ENCODE data around the gene SNX30. TPM values are rescaled to one million over a fixed set of nuclear protein-coding genes. Genes with fewer than 3 reads are reported as not detected.
"Not testable (repeated sequence)": the region's sequence is repeated elsewhere in the genome, so short reads cannot be mapped to it uniquely, and the experiment has no call there.

Gene SNX30
- total RNA-seq, 2 donors from 2014 or later, result 6.3 to 38.7 TPM

DNA sequence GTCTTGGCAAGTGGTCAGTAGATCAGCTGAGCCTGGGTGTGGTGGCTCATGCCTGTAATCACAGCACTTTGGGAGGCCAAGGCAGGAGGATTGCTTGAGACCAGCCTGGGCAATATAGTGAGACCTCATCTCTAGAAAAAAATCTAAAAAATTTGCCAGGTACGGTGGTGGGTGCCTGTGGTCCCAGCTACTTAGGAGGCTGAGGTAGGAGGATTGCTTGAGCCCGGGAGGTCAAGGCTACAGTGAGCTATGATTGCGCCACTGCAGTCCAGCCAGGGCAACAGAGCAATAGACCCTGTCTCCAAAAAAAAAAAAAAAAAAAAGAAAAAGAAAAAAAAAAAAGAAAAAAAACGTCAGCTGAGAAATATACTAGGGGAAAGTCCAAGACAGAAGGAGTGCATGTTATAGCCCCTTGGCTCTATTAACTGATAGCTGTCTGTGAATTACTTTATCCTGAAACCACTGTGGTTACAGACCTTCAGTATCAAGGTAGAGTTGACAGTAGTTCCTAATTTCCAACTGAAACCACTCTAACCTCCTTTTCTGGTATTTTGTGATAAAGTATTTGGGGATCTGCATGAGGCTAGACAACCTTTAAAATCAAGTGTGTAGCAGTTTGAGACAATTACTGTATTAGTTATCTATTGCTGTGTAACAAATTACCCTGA is 30.3 kb upstream of the SNX30 start:
- Histone ChIP-seq H3K27me3 (replicated peaks; ENCODE audit: insufficient read depth) (no peaks in the 10 kb centered on the region), H3K4me3 (no peak overlapping the region), H3K36me3 (no peaks in the 10 kb centered on the region), H3K4me1 (replicated peaks) (no peaks in the 10 kb centered on the region), H3K9me3 (no peaks in the 10 kb centered on the region), H3K27ac (no peak overlapping the region)
- intact Hi-C loops (cut with DNase I), result no loop called here
- WGBS, result 86% methylated on average over 4 of the region's 4 CpGs
- no peak for TF ChIP-seq POLR2AphosphoS5 (IDR thresholded peaks at IDR 0.05)
- TF ChIP-seq, protein P1, sequence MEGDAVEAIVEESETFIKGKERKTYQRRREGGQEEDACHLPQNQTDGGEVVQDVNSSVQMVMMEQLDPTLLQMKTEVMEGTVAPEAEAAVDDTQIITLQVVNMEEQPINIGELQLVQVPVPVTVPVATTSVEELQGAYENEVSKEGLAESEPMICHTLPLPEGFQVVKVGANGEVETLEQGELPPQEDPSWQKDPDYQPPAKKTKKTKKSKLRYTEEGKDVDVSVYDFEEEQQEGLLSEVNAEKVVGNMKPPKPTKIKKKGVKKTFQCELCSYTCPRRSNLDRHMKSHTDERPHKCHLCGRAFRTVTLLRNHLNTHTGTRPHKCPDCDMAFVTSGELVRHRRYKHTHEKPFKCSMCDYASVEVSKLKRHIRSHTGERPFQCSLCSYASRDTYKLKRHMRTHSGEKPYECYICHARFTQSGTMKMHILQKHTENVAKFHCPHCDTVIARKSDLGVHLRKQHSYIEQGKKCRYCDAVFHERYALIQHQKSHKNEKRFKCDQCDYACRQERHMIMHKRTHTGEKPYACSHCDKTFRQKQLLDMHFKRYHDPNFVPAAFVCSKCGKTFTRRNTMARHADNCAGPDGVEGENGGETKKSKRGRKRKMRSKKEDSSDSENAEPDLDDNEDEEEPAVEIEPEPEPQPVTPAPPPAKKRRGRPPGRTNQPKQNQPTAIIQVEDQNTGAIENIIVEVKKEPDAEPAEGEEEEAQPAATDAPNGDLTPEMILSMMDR (IDR thresholded peaks at IDR 0.05), result no peak
- no peak for TF ChIP-seq POLR2A (IDR thresholded peaks at IDR 0.05)
- DNase-seq (ENCODE audit: low spot score), result no peak

DNA sequence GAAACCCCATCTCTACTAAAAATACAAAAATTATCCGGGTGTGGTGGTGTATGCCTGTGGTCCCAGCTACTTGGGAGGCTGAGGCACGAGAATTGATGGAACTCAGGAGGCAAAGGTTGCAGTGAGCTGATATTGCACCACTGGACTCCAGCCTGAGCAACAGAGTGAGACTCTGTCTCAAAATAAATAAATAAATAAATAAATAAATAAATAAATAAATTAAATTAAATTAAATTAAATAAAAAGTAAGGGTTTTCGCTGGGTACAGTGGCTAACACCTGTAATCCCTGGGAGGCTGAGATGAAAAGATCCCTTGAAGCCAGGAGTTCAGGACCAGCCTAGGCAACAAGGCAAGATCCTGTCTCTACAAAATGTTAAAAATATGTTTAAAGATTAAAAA is 27.8 kb upstream of the SNX30 start:
- H3K4me1 ChIP-seq (replicated peaks); H3K4me3 ChIP-seq; H3K9me3 ChIP-seq; DNase-seq (ENCODE audit: low spot score); H3K27me3 ChIP-seq (replicated peaks; ENCODE audit: insufficient read depth); H3K36me3 ChIP-seq; H3K27ac ChIP-seq; intact Hi-C loops (cut with DNase I): not testable (repeated sequence)
- WGBS, result 98% methylated on average over 3 of the region's 3 CpGs

- intact Hi-C loops (cut with DNase I), result no loop called here
- Histone ChIP-seq H3K27ac (no peak overlapping the region), H3K36me3 (no peaks in the 10 kb centered on the region), H3K9me3 (no peaks in the 10 kb centered on the region), H3K4me3 (no peak overlapping the region), H3K27me3 (replicated peaks; ENCODE audit: insufficient read depth) (no peaks in the 10 kb centered on the region), H3K4me1 (replicated peaks) (no peaks in the 10 kb centered on the region)
- no peak for TF ChIP-seq POLR2A (IDR thresholded peaks at IDR 0.05)
- TF ChIP-seq, protein P1 (IDR thresholded peaks at IDR 0.05), result no peak
- TF ChIP-seq POLR2AphosphoS5 (IDR thresholded peaks at IDR 0.05), result no peak
- DNase-seq (ENCODE audit: low spot score), result no peak
- WGBS, result 89% methylated on average over 3 of the region's 3 CpGs
Observed at GRCh38 chr9:112725961-112726360, 24.6 kb upstream of the SNX30 start.

- H3K27me3 ChIP-seq (replicated peaks; ENCODE audit: insufficient read depth), result no peaks in the 10 kb centered on the region
- intact Hi-C loops (cut with DNase I), result no loop called here
- 93% methylated on average over 4 of the region's 4 CpGs for WGBS
- DNase-seq (ENCODE audit: low spot score), result no peak
- TF ChIP-seq POLR2A (IDR thresholded peaks at IDR 0.05), result no peak
- TF ChIP-seq POLR2AphosphoS5 (IDR thresholded peaks at IDR 0.05), result no peak
- TF ChIP-seq, protein P1 (IDR thresholded peaks at IDR 0.05), result no peak
- no peaks in the 10 kb centered on the region for H3K4me1 ChIP-seq (replicated peaks)
- H3K27ac ChIP-seq, result no peak overlapping the region
- no peaks in the 10 kb centered on the region for H3K9me3 ChIP-seq
- no peak overlapping the region for H3K4me3 ChIP-seq
- H3K36me3 ChIP-seq, result no peaks in the 10 kb centered on the region
Observed at GRCh38 chr9:112726428-112726827, 24.1 kb upstream of the SNX30 start.

- TF ChIP-seq POLR2AphosphoS5 (IDR thresholded peaks at IDR 0.05) (no peak), POLR2A (IDR thresholded peaks at IDR 0.05) (no peak)
- TF ChIP-seq, protein P1 (IDR thresholded peaks at IDR 0.05), result no peak
- no peaks in the 10 kb centered on the region for H3K4me1 ChIP-seq (replicated peaks)
Observed at GRCh38 chr9:112728401-112728800, 22.2 kb upstream of the SNX30 start.

More at GRCh38 chr9:112728401-112728800, 22.2 kb upstream of the SNX30 start:
- 91% methylated on average over 2 of the region's 2 CpGs for whole genome bisulfite sequencing
- intact Hi-C loops (cut with DNase I), result no loop called here
- Histone ChIP-seq H3K9me3 (no peaks in the 10 kb centered on the region), H3K27me3 (replicated peaks; ENCODE audit: insufficient read depth) (no peaks in the 10 kb centered on the region), H3K27ac (no peak overlapping the region), H3K4me3 (no peak overlapping the region), H3K36me3 (no peaks in the 10 kb centered on the region)
- DNase-seq (ENCODE audit: low spot score), result no peak

All from prostate gland (tissue), 2 donors.